ENCODE measurements around the gene NNMT.

DNA sequence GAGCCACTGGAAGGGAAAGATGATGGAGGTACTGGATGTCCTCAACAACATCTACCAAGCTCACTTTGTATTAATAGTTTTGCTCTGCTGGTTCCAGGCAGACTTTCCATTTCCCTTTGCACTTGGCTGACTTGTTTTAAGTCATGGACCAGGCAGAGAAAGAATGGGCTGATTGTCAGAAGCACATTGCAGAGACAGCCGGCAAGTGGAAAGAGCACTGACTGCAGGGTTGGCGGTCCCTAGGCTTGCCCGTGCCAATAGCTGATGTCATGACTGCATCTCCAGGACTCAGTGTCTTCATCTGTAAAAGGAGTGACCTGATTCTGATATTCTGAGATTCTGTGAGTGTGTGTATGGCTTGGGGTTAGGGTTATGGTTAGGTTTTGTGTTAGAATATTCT, 20.9 kb upstream of the NNMT start:
- no peak for TF ChIP-seq CTCF (IDR thresholded peaks at IDR 0.05; ENCODE audit: poor library complexity, severe bottlenecking)
- TF ChIP-seq EZH2 (IDR thresholded peaks at IDR 0.05; ENCODE audit: borderline replicate concordance, insufficient read depth, low read length, poor library complexity, severe bottlenecking), result no peak
- TF ChIP-seq SMC3 (conservative IDR thresholded peaks at IDR 0.05; ENCODE audit: poor library complexity), result no peak
- TF ChIP-seq REST (IDR thresholded peaks at IDR 0.05; ENCODE audit: borderline replicate concordance), result no peak
- no peak for TF ChIP-seq POLR2AphosphoS5 (IDR thresholded peaks at IDR 0.05)
- no peak for TF ChIP-seq EP300 (conservative IDR thresholded peaks at IDR 0.05; ENCODE audit: poor library complexity, severe bottlenecking)
